ENCODE measurements around the gene JAM3.

JAM3 gene

DNA sequence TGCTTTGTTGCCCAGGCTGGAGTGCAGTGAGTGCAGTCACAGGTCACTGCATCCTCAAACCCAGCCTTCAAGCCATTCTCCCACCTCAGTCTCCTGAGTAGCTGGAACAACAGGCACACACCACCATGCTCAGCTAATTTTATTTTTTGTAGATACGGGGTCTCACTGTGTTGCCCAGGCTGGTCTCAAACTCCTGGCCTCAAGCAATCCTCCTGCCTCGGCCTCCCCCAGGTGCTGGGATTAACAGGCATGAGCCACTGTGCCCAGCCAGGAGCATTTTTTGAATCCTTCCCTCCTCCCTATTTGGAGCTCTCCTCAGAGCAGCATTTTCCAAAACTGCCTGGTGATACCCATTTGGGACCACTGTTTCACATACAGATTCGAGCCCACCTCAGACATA lies 77.7 kb downstream of the JAM3 start:
- DNase-seq (ENCODE audit: low read depth), result no peak

DNA sequence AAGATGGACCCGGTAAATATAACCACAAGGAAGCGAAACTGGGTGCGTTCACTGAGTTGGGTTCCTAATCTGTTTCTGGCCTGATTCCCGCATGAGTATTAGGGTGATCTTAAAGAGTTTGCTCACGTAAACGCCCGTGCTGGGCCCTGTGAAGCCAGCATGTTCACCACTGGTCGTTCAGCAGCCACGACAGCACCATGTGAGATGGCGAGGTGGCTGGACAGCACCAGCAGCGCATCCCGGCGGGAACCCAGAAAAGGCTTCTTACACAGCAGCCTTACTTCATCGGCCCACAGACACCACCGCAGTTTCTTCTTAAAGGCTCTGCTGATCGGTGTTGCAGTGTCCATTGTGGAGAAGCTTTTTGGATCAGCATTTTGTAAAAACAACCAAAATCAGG lies 80.5 kb downstream of the JAM3 start:
- DNase-seq (ENCODE audit: low read depth), result no peak

DNA sequence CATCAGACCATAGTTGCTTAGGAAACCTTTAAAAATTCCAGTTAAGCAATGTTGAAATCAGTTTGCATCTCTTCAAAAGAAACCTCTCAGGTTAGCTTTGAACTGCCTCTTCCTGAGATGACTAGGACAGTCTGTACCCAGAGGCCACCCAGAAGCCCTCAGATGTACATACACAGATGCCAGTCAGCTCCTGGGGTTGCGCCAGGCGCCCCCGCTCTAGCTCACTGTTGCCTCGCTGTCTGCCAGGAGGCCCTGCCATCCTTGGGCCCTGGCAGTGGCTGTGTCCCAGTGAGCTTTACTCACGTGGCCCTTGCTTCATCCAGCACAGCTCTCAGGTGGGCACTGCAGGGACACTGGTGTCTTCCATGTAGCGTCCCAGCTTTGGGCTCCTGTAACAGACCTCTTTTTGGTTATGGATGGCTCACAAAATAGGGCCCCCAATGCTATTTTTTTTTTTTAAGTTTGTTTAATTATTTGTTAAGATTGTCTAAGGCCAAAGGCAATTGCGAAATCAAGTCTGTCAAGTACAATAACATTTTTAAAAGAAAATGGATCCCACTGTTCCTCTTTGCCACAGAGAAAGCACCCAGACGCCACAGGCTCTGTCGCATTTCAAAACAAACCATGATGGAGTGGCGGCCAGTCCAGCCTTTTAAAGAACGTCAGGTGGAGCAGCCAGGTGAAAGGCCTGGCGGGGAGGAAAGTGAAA lies 81.5 kb downstream of the JAM3 start:
- DNase-seq (ENCODE audit: low read depth), result no peak

DNA sequence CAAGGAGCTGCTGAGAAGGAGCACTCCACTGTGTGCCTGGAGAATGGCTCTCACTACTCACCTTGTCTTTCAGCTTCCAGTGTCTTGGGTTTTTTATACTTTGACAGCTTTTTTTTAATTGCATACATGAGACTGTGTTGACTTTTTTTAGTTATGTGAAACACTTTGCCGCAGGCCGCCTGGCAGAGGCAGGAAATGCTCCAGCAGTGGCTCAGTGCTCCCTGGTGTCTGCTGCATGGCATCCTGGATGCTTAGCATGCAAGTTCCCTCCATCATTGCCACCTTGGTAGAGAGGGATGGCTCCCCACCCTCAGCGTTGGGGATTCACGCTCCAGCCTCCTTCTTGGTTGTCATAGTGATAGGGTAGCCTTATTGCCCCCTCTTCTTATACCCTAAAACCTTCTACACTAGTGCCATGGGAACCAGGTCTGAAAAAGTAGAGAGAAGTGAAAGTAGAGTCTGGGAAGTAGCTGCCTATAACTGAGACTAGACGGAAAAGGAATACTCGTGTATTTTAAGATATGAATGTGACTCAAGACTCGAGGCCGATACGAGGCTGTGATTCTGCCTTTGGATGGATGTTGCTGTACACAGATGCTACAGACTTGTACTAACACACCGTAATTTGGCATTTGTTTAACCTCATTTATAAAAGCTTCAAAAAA lies 82.3 kb downstream of the JAM3 start:
- DNase-seq (ENCODE audit: low read depth), result no peak

DNA sequence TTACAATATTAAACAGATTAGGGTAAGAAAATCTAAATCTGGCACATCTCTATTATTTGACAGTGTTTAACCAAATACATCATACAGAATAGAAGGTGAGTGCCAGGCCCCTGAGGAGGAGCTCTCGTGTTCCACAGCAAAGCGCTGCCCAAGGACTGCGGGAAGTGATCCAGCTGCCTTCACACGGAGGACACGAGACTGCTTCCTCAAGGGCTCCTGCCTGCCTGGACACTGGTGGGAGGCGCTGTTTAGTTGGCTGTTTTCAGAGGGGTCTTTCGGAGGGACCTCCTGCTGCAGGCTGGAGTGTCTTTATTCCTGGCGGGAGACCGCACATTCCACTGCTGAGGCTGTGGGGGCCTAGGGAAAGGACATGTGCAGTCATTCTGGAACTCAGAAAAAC lies 83.8 kb downstream of the JAM3 start:
- DNase-seq (ENCODE audit: low read depth), result no peak

DNA sequence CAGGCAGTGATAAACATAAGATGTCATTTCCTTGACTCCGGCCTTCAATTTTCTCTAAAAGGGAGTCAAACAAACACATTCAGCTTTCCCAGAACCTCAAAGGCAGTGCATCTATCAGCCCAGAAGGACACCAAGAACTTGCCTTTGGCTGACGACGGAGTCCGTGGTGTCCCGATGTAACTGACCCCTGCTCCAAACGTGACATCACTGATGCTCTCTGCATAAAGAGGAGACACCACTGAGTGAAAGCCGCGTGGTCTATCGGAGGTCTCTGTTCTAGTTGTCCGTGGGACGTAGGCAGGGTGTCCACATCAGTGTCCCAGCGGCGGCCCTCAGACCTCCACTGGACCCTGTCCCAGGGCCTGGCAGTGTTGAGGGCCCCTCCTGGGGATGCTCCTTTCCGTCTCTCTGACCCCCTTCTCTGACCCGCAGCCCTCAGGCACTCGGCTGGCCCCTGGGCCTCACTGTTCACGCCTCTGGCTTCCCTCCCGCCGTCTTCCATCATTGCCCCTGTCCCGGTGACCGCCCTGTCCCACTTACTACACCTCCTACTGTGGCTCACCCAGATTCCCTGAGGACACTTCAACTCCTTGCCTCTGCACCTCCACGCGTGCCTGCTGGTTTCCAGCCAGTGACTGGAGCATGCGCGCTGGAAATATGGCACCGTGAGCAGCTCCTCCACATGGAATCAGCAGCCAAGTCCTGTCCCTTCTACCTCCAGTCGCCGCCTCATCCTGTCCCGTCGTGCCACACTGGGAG lies 84.5 kb downstream of the JAM3 start:
- no peak for DNase-seq (ENCODE audit: low read depth)

DNA sequence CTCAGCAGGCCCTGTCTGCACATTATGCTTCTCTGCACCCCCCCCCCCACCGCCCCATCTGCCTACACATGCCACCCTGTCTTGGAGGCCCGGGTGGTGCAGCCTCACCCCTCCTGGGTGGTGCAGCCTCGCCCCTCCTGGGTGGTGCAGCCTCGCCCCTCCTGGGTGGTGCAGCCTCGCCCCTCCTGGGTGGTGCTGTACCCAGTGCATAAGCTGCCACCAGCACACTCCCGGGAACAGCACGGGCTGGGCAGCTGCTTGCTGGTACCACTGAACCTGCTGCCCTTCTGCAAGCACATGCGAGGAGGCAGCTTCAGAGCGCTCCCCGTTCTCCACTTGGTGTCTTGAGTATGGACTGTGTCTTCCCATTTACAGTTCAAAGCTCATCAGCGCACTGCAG lies 85.6 kb downstream of the JAM3 start:
- no peak for DNase-seq (ENCODE audit: low read depth)

DNA sequence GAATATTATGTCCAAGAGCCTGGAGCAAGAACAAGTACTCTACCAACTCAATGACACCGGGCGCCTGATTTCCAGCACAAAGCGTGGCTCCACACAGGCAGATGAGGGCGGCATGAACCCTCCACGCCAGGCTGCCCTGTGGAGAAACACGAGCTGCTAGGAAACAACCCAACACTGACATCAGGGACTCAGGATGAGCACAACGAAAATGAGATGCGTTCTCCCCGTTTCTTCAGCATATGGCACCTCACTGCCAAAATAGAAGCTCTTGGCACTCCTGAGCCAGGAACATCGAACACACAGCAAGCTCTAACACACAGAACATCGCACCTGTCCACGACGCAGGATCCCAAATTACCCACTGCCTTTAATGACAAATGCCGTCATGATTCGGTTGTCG lies 86.6 kb downstream of the JAM3 start:
- no peak for DNase-seq (ENCODE audit: low read depth)

DNA sequence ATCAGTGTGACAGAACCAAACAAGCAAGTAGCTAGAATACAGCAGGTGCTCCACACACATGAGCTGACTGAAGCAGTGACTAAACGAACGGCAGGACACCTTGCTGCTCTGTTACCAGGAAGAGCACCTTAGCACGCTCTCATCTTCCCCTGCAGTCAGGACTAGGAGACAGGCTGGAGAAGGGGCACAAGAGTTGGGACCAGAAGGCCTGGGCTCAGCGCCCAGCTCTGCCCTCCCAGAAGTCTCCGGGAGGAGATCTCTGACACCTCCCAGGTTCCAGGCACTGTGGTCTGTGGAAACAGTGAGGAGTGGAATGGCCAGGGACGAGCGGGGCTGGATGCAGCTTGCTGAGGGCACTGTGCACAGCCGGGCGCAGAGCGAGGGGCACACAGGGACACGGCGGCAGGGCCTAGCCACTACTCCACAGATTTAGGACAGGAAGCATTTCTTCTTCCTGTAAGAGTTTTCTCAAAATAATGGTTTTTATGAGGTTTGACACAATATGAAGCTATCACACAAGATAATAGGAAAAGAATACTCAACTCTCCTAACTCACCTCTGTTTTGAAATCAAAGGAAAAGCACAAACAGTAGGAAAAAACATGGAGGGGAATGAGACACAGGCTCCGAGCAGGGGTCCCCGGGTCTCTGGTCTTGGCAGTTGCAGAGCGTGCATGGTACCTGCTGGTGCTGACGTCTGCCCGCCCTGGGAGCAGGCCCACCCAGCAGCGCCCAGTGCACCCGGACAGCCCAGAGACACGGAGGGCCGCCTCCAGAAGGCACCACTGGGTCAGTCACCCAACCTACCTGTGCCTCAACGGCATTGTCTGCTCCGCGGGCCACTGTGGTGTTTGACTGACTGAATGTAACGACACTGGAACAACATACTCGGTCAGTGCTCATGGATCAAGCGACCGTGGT lies 87.3 kb downstream of the JAM3 start:
- DNase-seq (ENCODE audit: low read depth), result no peak

DNA sequence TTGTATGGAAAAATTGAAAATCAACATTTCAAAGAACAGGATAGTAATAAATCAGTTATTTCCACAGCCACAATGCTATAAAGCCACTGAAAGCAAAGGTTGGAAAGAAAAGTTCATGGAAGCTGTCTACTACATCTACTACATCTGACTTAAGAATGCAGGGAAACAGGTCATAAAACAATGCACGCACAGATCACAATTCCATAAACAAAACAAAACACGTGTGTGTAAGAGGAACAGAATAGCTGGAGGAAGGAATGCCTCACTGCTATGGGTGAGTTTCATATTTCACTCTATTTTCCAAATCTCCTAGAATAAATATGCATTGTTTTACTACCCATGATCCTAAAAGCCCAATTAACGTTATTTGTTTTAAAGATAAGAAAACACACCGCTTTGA lies 88.6 kb downstream of the JAM3 start:
- no peak for DNase-seq (ENCODE audit: low read depth)

DNA sequence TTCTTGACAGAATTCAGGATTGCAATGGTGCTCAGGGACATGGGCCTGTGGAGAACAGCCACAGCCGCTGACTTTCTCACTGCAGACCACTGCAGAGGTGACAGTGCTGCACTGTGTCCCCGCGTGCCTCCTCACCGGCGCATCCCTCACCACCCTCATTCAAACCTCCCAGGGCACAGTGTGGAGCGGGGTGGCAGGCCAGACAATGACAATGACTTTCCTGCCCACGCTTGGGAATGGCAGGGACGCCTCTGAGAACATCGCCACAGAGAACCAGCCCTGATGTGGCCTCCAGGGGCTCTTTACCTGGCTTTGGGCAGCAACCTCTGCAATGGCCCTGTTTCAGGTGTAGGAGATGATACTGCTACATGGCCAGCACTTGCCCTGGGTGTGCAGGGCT lies 89.2 kb downstream of the JAM3 start:
- no peak for DNase-seq (ENCODE audit: low read depth)

DNA sequence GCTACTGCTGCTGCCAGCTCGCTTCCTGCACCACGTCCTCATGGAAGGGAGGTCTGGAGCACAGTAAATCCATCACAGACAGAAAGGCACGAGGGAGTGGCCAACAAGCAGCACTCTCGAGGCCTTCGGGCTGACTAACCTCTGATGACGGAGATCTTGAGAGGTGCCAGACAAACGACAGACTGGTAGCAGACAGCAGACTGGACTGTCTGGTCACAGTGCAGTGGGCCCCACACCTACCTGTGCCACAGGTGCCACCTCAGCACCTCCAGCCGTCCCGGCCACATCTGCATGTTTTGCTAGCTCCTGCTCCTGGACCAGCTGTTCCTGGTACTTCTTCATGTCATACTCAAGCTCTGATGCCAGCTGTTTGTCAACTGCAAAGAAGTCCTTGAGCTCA lies 90.8 kb downstream of the JAM3 start:
- no peak for DNase-seq (ENCODE audit: low read depth)

DNA sequence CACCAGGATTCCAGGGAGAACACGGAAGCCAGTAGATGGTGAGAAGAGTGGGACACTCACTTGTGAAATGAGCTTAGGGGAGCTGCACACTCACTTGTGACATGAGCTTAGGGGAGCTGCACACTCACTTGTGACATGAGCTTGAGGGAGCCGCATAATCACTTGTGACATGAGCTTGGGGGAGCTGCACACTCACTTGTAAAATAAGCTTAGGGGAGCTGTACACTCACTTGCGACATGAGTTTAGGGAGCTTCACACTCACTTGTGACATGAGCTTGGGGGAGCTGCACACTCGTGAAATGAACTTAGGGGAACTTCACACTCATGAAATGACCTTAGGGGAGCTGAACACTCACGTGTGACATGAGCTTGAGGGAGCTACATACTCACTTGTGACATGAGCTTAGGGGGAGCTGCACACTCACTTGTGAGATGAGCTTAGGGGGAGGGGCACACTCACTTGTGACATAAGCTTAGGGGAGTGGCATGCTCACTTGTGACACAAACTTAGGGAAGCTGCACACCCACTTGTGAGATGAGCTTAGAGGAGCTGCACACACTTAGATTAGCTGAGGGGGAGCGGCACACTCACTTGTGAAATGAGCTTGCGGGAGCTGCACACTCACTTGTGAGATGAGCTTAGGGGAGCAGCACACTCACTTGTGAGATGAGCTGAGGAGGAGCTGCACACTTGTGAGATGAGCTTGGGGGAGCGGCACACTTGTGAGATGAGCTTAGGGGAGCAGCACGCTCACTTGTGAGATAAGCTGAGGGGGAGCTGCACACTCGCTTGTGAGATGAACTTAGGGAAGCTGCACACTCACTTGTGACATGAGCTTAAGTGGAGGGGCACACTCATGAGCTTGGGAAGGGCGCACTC lies 95.9 kb downstream of the JAM3 start:
- DNase-seq (ENCODE audit: low read depth), result no peak

DNA sequence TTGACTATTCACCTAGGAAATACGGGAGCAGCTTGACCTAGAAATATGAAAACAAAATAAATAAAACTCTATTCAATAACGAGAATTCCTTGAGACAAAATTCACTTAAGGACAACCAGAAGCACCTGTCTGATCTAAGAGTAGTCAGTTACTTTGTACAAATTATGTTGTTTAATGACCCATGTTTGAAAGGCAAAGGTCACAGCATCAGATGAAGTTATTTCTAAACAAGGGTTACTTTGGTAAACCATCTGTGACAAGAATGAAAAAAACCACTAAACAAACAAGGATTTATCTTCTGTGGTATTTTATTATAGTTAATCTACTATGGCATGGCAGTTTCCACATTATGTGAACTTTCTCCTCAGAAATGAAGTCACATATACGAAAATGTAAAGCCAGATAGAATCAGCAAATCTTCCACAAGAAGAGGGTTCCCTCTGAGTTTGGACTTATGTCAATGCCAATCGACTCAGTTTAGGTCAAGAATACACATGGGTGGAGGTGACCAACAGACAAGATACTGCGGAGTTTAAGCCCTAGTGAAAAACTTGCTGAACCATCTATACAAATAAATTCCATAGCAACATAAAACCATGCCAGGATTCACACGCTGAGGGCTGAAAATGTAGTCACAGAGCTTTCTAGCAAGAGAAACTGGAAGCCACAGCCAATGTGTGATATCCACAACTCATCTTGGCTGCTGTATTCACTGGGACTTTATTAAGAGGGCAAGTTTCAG lies 101.5 kb downstream of the JAM3 start:
- no peak for DNase-seq (ENCODE audit: low read depth)

DNA sequence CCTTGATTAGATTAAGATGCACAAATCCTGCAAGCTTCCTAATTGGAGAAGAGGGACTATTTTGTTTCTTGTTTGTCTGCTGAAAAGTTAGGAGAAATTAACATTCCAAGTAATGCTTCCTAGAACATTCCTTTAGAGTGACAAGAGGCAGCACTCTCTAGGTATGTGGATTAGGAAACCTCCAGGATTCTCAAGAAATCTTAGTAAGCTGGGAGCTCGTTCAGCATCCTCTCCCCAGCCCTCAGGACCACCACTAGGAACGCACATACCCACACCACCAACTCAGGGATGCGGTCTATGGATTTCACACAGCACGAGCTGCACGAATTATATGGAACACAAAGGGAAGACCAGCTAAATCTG lies 102.0 kb downstream of the JAM3 start:
- DNase-seq (ENCODE audit: low read depth), result no peak

DNA sequence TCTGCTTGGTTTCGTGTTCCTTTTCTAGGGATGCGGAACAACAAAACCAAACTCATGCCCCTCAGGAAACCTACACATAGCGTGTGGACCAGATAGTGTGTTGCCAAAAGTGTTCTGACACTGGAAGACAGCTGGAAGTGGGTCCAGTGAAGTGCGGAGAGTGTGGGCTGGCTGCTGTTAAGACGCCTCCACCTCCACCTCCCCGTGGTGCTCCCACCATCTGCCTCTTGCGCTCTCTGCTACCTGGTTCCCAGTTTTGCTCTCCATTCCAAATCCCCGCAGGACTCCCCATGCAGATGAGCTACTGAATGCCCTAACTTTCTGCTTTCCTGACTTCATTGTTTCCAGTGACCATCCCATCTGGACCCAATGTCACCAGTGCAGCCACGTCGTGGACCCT lies 103.1 kb downstream of the JAM3 start:
- no peak for DNase-seq (ENCODE audit: low read depth)

DNA sequence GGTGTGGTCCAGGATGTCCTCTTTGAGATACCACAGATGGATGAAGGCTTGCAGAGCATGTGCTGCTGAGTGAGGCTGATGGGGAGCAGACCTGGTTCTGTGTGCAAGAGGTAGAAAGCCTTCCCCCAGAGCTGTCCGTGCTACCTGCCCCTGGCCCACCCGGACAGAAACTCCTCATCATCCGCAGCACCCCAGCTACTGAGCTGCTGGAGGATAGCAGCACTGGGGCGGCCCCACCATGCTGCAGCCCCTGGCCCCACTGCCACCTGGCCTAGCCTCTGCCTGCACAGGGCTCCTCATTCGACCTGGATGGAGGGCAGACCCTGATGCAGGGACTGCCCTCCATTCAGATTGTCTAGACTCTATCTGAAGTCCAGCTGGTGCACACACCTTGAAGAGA lies 104.4 kb downstream of the JAM3 start:
- no peak for DNase-seq (ENCODE audit: low read depth)

DNA sequence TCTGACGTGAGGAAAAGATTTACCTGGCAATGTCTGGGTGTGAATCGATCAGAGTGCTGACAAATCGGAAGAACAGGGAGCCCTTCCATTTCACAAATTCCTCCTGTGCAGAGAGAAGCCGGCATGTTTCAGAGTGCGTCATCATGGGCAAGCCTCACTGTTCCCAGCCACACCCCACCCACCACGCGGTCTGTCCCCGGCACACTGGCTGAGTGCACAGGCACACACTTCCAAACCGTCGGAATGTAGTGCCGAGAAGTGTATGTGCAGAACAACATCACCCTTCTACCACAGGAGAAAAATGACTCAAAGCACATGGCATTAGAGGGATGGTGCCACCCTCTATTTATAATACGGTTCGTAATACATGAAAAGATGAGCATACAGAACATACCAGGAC lies 107.4 kb downstream of the JAM3 start:
- DNase-seq (ENCODE audit: low read depth), result no peak

DNA sequence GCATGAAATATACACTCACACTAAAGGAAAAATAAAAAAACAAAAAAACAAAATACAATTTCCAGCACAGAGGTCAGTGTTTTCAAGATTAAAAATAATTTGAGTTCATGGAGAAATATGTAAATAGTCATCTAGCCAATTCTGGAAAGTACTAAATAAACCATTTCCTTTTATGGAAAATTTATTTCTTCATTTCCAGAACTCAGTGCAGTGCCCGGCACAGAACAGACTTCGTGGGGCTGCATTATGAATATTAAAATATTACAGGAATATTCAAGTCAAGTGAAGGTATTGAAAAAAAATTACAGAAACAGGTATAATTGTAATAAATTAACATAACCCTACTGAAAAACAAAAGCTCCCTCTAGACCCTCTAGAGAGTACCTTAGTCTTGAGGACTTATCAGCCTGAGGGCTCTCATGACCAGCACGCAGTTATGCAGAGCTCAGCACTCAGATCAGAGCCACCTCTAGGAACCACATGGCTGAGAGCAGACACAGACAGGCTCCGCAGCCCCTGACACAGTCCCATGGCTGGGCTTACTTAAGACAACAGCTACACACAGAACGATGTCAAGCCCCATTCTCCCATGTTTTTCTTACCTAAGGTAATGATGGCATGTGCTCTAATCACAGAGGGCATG lies 109.3 kb downstream of the JAM3 start:
- DNase-seq (ENCODE audit: low read depth), result no peak

DNA sequence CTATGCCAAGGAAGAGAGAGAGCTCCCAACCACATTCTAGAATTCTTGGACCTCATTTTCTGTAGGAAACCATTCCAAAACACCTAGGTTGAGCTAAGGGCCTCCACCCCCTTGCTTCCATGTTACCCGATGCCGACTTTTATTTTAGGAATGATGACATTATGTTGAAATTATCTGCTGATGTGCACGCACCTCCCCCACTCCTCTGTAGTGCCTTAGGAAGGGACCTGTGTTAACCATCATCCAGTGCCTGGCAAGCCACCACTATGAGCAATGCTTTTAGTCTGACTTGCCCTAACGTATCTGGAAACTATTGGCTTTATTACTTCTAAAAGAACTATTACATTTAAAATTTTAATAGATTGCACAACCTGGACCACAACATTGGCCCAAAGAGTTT lies 112.8 kb downstream of the JAM3 start:
- DNase-seq (ENCODE audit: low read depth), result no peak
